NCI-H526 treated with DMSO at 0.1 percent for 48 hours (cell line): Measurements from ENCODE around the gene SPATA13.
"Not testable (repeated sequence)": the region's sequence is repeated elsewhere in the genome, so short reads cannot be mapped to it uniquely, and the experiment has no call there.

ENCODE experiments used
- DNase-seq: peaks from one replicate; lab custom pipeline; 2025; lab: John Stamatoyannopoulos, UW

Gene SPATA13

GRCh38 chr13:24279327-24280110 is 119.0 kb downstream of the SPATA13 start:
- no peak for DNase-seq

- DNase-seq: no peak
These were observed 120.2 kb downstream of the SPATA13 start for GRCh38 chr13:24280720-24281119.

GRCh38 chr13:24281188-24282008 is 120.9 kb downstream of the SPATA13 start:
- DNase-seq: no peak

- DNase-seq: no peak
These were observed 121.7 kb downstream of the SPATA13 start for GRCh38 chr13:24282256-24282655.

- DNase-seq: no peak
These were observed 124.5 kb downstream of the SPATA13 start for GRCh38 chr13:24284889-24285565.

- no peak for DNase-seq
These were observed 126.1 kb downstream of the SPATA13 start for GRCh38 chr13:24286624-24287023.

GRCh38 chr13:24287748-24288287 is 127.3 kb downstream of the SPATA13 start:
- DNase-seq: no peak

- no peak for DNase-seq
These were observed 128.3 kb downstream of the SPATA13 start for GRCh38 chr13:24288870-24289269.

GRCh38 chr13:24290280-24290932 is 129.9 kb downstream of the SPATA13 start:
- no peak for DNase-seq

- DNase-seq: no peak
These were observed 132.0 kb downstream of the SPATA13 start for GRCh38 chr13:24292481-24292880.

GRCh38 chr13:24293746-24294145 is 133.2 kb downstream of the SPATA13 start:
- DNase-seq: no peak

GRCh38 chr13:24299488-24300114 is 139.1 kb downstream of the SPATA13 start:
- DNase-seq: no peak

GRCh38 chr13:24301434-24301833 is 140.9 kb downstream of the SPATA13 start:
- DNase-seq: no peak

GRCh38 chr13:24301911-24302310 is 141.4 kb downstream of the SPATA13 start:
- no peak for DNase-seq

GRCh38 chr13:24304620-24305019 is 144.1 kb downstream of the SPATA13 start:
- DNase-seq: no peak

- DNase-seq: no peak
These were observed 146.1 kb downstream of the SPATA13 start for GRCh38 chr13:24306632-24307031.

- DNase-seq: no peak
These were observed 146.9 kb downstream of the SPATA13 start for GRCh38 chr13:24307211-24308067.

- DNase-seq: no peak
These were observed 147.5 kb downstream of the SPATA13 start for GRCh38 chr13:24308068-24308445.

GRCh38 chr13:24308488-24309020 is 148.0 kb downstream of the SPATA13 start:
- no peak for DNase-seq

- DNase-seq: not testable (repeated sequence)
These were observed 148.8 kb downstream of the SPATA13 start, which contains the start of gene C1QTNF9 for GRCh38 chr13:24309300-24309699. TSS of gene C1QTNF9 (plus strand) at chr13:24309580. CDS start at chr13:24316004, 6,424 bp downstream.
